Endodermal cell (in vitro differentiated cells): ENCODE measurements around the gene PLCB4. TPM values are rescaled to one million over a fixed set of nuclear protein-coding genes. Genes with fewer than 3 reads are reported as not detected.

ENCODE experiments used
- DNase-seq: peaks from one replicate; pipeline ENCODE4 v3.0.0-alpha.2; 2017
- H3K27ac ChIP-seq: 2 replicates; pipeline ENCODE4 v1.5.1; 2013; ENCODE audit warnings: mild to moderate bottlenecking, low read depth, low read length, moderate library complexity
- H3K27me3 ChIP-seq: 2 replicates; pipeline ENCODE4 v1.6.1; 2013; ENCODE audit warnings: mild to moderate bottlenecking, low read length, moderate library complexity; ENCODE audit not compliant: insufficient read depth, control insufficient read depth, poor library complexity, severe bottlenecking
- H3K36me3 ChIP-seq: 2 replicates; pipeline ENCODE4 v1.7.0; 2013; ENCODE audit warnings: mild to moderate bottlenecking, low read length, moderate library complexity; ENCODE audit not compliant: control insufficient read depth, insufficient read depth
- H3K4me1 ChIP-seq: one replicate; pipeline ENCODE4 v1.7.0; 2013; ENCODE audit warnings: low read length; ENCODE audit not compliant: control insufficient read depth, insufficient read depth
- H3K4me3 ChIP-seq: 2 replicates; pipeline ENCODE4 v1.5.1; 2013; ENCODE audit warnings: mild to moderate bottlenecking, low read length, moderate library complexity
- H3K9ac ChIP-seq: 2 replicates; pipeline ENCODE4 v1.6.1; 2013; ENCODE audit warnings: mild to moderate bottlenecking, low read length, moderate library complexity; ENCODE audit not compliant: poor library complexity, severe bottlenecking; ENCODE audit errors: extremely low read depth
- H3K9me3 ChIP-seq: 2 replicates; pipeline ENCODE4 v1.6.1; 2013; ENCODE audit warnings: mild to moderate bottlenecking, low read length, moderate library complexity; ENCODE audit not compliant: control insufficient read depth
- H3K27ac Mint-ChIP-seq: 2 replicates; pipeline ENCODE4 v1.8.0; 2020; ENCODE audit warnings: mixed read lengths
- H3K27me3 Mint-ChIP-seq: 2 replicates; pipeline ENCODE4 v1.8.0; 2021; ENCODE audit warnings: mild to moderate bottlenecking, mixed read lengths; ENCODE audit not compliant: insufficient read depth
- H3K36me3 Mint-ChIP-seq: 2 replicates; pipeline ENCODE4 v1.8.0; 2020; ENCODE audit warnings: low read depth, mixed read lengths
- H3K4me1 Mint-ChIP-seq: 2 replicates; pipeline ENCODE4 v1.8.0; 2020; ENCODE audit warnings: mixed read lengths
- H3K4me3 Mint-ChIP-seq: 2 replicates; pipeline ENCODE4 v1.8.0; 2020; ENCODE audit warnings: mild to moderate bottlenecking, moderate library complexity, mixed read lengths
- H3K9me3 Mint-ChIP-seq: 2 replicates; pipeline ENCODE4 v1.8.0; 2020; ENCODE audit warnings: mild to moderate bottlenecking, mixed read lengths
- WGBS, 2 experiments: methylation state at CpG; one replicate each; pipeline versions ENCODE4 v1.1.5 to v1.1.7; 2013; ENCODE audit warnings: missing lambda C conversion rate in 2 of 2, mixed read lengths in 1 of 2; ENCODE audit not compliant: insufficient coverage in 1 of 2, insufficient read length in 1 of 2; 5-methylcytosine and 5-hydroxymethylcytosine counted together
- total RNA-seq, 2 donors: library from RNA; stranded (reverse); fragmentation: NEBNext Ultra II Directional in 1 of 2; extraction: Animal tissue kit (Norgen Biotek cat#: 25700) in 1 of 2; gene quantifications; 2 replicates in 1 of 2; 3 replicates in 1 of 2; pipeline ENCODE4 v1.2.1, GENCODE V29; 2021
- TF ChIP-seq, protein P1 (sequence below): fragments of 200-600 bp; sonication (generic); conservative IDR thresholded peaks from 2 replicates; pipeline ENCODE4 v1.5.0; 2021; ENCODE audit warnings: antibody characterized with exemption, mild to moderate bottlenecking

PLCB4 gene
- total RNA-seq, 2 donors from 2014 or later, result 14.4 to 14.6 TPM

GRCh38 chr20:9092113-9092512 is 23.2 kb downstream of the PLCB4 start:
- H3K4me1 Mint-ChIP-seq, result peaks cover 19% of the 10 kb centered on the region
- TF ChIP-seq, protein P1, sequence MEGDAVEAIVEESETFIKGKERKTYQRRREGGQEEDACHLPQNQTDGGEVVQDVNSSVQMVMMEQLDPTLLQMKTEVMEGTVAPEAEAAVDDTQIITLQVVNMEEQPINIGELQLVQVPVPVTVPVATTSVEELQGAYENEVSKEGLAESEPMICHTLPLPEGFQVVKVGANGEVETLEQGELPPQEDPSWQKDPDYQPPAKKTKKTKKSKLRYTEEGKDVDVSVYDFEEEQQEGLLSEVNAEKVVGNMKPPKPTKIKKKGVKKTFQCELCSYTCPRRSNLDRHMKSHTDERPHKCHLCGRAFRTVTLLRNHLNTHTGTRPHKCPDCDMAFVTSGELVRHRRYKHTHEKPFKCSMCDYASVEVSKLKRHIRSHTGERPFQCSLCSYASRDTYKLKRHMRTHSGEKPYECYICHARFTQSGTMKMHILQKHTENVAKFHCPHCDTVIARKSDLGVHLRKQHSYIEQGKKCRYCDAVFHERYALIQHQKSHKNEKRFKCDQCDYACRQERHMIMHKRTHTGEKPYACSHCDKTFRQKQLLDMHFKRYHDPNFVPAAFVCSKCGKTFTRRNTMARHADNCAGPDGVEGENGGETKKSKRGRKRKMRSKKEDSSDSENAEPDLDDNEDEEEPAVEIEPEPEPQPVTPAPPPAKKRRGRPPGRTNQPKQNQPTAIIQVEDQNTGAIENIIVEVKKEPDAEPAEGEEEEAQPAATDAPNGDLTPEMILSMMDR, result no peak
- H3K36me3 Mint-ChIP-seq, result no peaks in the 10 kb centered on the region
- no peaks in the 10 kb centered on the region for H3K27me3 Mint-ChIP-seq
- H3K27ac Mint-ChIP-seq, result no peak overlapping the region
- no peak overlapping the region for H3K4me3 Mint-ChIP-seq
- no peak overlapping the region for H3K9ac ChIP-seq
- H3K27ac ChIP-seq, result no peak overlapping the region
- no peaks in the 10 kb centered on the region for H3K27me3 ChIP-seq
- WGBS, 2 experiments, result 85 to 94% methylated on average over 3 of the region's 3 CpGs
- no peaks in the 10 kb centered on the region for H3K9me3 Mint-ChIP-seq
- no peak overlapping the region for H3K4me3 ChIP-seq
- H3K9me3 ChIP-seq, result no peaks in the 10 kb centered on the region
- no peak for DNase-seq
- H3K36me3 ChIP-seq, result no peaks in the 10 kb centered on the region
- no peaks in the 10 kb centered on the region for H3K4me1 ChIP-seq

DNA sequence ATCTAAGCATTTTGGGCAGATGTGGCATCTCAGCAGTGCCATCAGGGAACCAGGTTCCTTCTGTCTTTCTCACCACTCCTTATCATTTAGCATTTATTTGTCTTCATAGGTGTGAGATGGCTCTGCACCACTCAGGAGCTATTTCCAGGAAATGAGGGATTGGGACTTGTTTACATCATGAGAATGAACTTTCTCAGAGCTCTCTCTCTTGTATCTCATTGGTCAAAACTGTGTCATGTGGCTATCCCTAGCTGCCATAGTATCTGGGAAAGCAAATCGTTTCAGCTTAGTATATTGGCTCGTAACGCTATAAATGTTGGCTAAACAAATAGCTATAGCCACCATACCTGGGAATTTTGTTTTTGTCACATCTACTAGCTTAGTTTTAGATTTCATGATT is 23.8 kb downstream of the PLCB4 start:
- Mint-ChIP-seq H3K4me3 (no peak overlapping the region), H3K36me3 (no peaks in the 10 kb centered on the region)

DNA sequence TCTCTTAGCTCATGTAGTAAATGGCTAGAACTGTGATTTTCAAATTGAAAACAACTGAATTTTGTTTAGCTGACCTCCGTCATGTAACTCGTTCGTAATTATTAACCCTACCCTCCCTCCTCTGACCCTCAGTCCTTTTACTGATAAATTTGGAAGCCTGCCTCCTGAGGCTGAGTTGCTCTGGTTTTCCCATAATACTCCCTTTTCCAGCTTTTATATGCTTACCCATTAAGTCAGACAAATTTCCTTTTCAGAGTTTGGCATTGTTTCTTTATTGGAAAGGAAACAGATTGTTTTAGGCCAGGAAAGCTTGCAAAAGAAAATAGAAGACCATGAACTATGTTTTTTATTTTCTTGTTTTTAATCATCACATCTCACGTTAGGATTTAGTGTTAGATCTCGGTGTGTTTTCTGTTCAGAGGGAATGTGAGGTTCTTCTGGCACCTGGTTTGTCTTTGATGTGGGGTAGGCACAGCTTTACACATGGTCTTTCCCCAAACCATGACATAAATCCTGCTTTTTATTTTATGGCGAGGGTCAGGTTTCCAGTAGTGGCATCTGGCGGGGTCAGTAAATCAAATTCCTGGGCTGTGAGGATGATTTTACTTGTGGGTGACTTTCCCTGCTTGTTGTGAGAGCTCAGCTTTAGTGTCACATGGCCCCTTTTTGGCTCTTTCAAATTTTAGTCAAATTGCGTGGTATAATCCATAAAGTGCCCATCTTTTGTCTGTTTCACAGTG is 24.5 kb downstream of the PLCB4 start:
- Mint-ChIP-seq H3K36me3 (no peaks in the 10 kb centered on the region), H3K27me3 (no peaks in the 10 kb centered on the region), H3K4me1 (peaks cover 19% of the 10 kb centered on the region), H3K4me3 (no peak overlapping the region), H3K27ac (no peak overlapping the region), H3K9me3 (no peaks in the 10 kb centered on the region)
- Histone ChIP-seq H3K27ac (no peak overlapping the region), H3K9me3 (no peaks in the 10 kb centered on the region), H3K36me3 (no peaks in the 10 kb centered on the region), H3K4me1 (no peaks in the 10 kb centered on the region), H3K27me3 (no peaks in the 10 kb centered on the region), H3K9ac (no peak overlapping the region), H3K4me3 (no peak overlapping the region)
- WGBS, 2 experiments, result 91 to 96% methylated on average over 6 to 8 of the region's 8 CpGs
- TF ChIP-seq, protein P1, result no peak
- no peak for DNase-seq

More for the DNA sequence above, 23.8 kb downstream of the PLCB4 start:
- Histone ChIP-seq H3K27ac (no peak overlapping the region), H3K4me3 (no peak overlapping the region), H3K9me3 (no peaks in the 10 kb centered on the region), H3K9ac (no peak overlapping the region), H3K36me3 (no peaks in the 10 kb centered on the region), H3K4me1 (no peaks in the 10 kb centered on the region), H3K27me3 (no peaks in the 10 kb centered on the region)
- TF ChIP-seq, protein P1, result no peak
- peaks cover 19% of the 10 kb centered on the region for H3K4me1 Mint-ChIP-seq
- no peaks in the 10 kb centered on the region for H3K9me3 Mint-ChIP-seq
- no peaks in the 10 kb centered on the region for H3K27me3 Mint-ChIP-seq
- WGBS, 2 experiments, result 93 to 100% methylated on average over 1 to 3 of the region's 3 CpGs
- no peak for DNase-seq
- no peak overlapping the region for H3K27ac Mint-ChIP-seq
